ENCODE results near the gene GALNT10.

Gene GALNT10

GRCh38 chr5:154268073-154268472 is 77.5 kb downstream of the GALNT10 start:
- no peak for DNase-seq

- no peak for DNase-seq
These were observed 78.9 kb downstream of the GALNT10 start for GRCh38 chr5:154269414-154269813.

GRCh38 chr5:154271466-154271865 is 80.9 kb downstream of the GALNT10 start:
- no peak for DNase-seq

DNA sequence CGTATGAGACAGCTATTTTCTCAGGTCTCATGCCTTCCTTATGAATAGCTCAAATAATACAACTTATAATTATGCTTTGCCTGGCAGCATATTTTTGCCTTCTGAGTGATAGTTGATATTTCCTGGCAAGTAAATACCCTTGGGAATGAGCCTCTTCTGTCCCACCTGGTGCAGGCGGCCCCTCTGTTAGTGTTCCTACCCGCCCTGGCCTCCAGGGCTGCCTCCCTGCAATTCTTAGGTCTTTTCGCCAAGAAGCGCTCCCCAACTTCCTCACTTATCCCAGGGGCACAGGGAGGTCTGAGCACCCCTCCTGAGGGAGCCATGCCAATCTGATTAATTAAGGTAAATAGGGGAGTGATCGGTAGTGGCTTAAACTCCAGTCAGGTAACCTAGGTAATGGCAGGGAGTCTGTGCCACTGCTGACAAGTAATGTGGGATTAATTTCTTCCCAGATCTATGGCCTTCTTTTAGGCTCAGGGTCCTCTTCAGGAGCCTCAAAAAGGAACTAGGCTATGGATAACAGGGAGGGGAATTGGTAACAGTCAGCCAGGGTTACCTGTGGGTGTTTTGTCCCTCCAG is 81.5 kb downstream of the GALNT10 start:
- DNase-seq, result peak; percentile 80

GRCh38 chr5:154273028-154273617 is 82.6 kb downstream of the GALNT10 start:
- DNase-seq, result no peak

DNA sequence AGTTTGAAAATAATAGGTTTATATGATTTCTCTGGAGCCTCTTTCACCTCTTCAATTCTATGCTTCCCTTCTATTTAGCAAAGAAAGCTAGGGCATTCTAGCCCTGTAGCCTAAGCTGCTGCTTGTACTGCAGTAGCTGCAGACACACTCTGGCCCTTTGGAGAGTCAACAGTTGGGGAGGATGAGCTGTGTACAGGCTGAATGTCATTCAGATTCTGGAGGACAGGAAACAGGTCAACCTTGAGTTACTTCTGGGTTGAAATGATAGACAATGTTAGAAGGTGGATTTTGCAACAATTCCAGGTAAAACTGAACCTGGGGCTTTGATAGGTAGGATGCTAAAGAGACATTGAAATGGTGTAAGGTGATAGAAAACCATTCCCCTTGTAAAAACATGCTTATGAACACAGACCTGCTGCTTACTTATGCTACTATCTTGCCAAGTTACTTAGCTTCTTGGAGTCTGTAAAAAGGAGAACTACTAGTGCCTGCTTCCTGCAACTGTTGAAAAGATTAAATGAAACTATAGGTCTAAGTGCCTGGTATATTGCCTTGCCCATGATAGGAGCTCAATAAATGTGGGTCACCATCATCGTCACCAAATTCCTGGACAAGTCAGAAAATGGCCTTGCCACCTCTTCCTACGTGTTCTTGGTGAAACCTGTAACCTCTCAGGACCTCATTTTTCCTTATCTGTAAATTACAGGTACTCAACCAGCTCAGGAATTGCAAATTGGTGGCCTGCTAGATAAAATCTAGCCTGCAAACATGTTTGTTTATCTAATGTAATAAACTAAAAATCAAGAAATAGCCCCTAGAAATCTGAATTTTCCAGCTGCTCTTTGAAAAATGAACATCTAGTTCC is 83.7 kb downstream of the GALNT10 start:
- DNase-seq, result no peak

DNA sequence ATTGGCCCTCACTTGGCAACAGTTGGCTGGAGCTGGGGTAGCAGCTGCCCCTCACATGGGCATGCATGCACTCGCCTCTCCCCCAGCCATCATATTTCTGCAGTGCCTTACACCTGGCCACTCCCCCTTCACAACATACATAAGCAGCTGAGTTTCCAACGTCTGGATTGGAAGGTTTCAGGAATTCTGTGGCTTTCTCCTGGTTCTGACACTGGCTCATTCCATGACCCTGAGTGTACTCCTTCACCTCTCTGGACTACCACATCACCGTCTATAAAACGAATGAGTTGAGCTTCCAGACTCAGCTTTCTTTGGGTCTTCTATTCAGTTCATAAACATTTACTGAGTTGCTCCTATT is 84.3 kb downstream of the GALNT10 start:
- peak; percentile 32 for DNase-seq

DNA sequence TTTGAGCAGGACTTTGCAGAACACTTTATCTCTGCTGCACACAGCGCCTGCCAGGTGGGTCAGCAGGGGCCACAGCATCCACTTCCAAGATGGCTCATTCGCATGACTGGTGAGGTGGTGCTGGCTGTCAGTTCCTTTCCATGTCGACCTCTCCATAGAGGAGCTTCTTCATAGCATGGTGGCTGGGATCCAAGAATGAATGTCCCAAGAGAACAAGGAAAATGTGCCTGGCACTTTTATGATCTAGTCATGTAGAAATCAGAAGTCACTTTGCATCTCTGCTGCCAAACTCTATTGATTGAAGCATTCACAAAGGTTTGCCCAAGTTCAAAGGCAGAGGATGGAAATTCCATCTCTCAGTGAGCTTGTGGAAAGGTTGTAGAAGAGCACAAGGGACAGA is 85.0 kb downstream of the GALNT10 start:
- DNase-seq, result no peak

DNA sequence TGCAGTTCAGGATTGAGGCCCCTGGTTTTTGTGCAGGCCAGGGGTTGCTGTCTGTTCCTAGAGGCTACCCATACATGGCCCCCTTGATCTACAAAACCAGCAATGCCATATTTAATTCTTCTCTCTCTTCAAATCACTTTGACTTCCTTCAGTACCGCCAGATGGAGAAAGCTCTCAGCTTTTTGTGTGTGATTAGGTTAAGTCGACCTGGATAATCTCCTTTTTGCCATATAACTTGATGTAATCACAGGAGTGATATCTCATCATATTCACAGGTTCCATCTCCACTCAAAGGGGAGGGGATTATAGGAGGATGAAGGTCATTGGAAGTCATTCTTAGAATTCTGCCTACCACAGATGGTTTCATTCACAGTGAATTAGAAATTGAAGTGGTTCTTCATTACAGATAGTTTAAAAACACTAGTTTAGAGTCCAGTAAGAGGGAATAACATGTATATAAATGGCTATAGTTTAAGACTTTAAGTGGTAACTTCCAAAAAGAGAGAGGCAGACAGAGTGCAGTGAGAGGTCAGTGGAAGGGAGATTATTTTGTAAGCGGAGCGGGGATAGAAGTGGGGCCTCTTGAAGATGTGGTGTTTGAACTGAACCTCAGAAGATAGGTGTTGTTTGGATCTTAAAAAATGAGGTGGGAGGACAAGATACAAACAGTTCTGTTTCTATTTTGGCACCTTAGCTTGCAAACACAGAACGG is 85.9 kb downstream of the GALNT10 start:
- DNase-seq, result peak; percentile 16

- DNase-seq, result no peak
These were observed 86.4 kb downstream of the GALNT10 start for GRCh38 chr5:154276973-154277331.

DNA sequence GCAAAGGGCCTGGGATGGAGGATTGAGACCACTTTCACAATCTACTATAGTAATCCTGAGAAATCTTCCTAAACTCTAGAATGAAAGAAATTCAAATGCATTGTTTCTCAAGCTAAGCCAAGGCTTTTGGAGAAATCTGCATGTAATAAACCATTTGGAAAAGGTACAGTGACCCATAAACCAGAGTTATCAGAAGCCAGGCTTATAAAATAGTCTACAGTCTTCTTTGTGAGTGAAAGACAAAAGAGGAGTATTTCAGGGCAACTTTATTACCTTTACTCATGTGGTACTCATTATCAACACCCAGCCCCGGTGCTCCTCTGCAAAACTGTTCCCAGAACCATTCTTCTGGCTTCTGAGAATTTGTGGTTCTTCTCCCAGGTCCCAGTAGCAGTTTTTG is 87.0 kb downstream of the GALNT10 start:
- DNase-seq, result no peak

DNA sequence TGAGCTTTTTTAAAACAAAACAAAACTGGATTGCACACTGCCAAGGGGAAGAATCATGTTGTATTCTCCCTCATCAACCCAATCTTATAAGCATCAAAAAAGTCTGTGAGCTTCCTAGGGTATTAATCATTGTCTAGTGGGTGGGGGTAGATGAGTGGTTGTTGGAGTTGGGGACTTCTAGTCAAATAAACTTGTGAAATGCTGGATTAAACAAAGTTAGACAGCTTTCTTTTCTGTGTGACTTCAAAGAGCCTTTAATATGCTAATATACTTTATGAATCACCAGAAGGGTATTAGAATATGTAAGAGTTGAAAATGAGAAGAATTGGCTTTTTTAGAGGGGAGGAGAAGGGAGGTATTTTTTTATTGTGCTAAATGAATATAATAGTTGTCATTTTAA is 87.7 kb downstream of the GALNT10 start:
- no peak for DNase-seq

- DNase-seq, result no peak
These were observed 88.4 kb downstream of the GALNT10 start for GRCh38 chr5:154278908-154279307.

DNA sequence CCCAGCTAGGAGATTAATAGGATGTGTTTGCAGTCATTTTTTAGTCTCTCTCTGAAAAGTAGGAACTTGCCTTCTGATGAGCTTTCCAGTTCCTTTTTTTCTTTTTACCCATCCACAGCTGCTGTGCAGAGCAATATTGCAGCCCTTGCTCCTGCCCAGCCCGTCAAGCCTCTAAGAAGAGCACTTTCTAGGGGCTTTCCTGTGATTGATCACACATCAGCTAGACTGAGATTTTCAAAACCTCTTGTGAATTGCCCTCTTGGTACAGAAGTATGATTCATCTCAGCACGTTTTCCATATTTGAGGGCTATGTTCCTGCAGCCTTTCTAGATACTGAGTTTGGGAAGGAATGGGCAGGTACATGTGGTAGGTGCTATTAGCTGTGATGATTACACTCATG is 93.9 kb downstream of the GALNT10 start:
- DNase-seq, result no peak

DNA sequence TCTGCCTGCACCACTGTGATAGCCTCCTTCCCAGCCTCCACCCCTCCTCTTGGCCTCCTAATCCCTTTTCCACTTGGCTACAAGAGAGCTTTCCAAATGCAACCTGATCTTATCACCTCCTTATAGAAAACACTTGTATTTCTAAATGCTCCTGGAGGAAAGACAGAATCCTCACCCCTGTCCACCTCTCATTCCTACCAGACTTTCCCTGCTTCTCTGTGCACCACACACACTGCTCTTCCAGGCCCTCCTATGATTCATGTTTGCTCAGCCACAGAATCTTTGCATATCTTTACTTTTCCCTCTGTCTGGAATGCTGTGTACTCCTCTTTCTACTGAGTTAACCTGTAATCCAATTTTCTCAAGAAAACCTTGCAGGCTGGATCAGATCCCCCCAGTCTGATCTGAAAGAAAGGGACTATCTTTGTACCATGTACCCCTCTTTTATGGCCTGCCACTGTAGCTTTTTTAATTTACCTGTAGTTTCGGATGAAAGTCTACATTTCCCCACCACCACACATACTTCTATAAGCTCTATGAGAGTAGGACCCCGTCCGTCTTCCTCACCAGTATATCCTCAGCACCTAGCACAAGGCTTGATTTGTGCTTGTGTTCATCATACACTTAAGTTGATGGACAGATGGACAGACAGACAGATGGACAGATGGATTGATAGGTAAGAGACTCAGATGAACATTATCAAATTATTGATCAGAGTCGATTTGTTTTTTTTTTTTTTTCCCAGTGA is 95.3 kb downstream of the GALNT10 start:
- no peak for DNase-seq

GRCh38 chr5:154286557-154286956 is 96.0 kb downstream of the GALNT10 start:
- no peak for DNase-seq

GRCh38 chr5:154287136-154287535 is 96.6 kb downstream of the GALNT10 start:
- no peak for DNase-seq

GRCh38 chr5:154288145-154288544 is 97.6 kb downstream of the GALNT10 start:
- DNase-seq, result no peak

GRCh38 chr5:154291917-154292316 is 101.4 kb downstream of the GALNT10 start:
- no peak for DNase-seq

GRCh38 chr5:154293219-154293618 is 102.7 kb downstream of the GALNT10 start:
- DNase-seq, result no peak

- no peak for DNase-seq
These were observed 105.0 kb downstream of the GALNT10 start for GRCh38 chr5:154295551-154295950.

- DNase-seq, result no peak
These were observed 106.1 kb downstream of the GALNT10 start for GRCh38 chr5:154296525-154297159.

DNA sequence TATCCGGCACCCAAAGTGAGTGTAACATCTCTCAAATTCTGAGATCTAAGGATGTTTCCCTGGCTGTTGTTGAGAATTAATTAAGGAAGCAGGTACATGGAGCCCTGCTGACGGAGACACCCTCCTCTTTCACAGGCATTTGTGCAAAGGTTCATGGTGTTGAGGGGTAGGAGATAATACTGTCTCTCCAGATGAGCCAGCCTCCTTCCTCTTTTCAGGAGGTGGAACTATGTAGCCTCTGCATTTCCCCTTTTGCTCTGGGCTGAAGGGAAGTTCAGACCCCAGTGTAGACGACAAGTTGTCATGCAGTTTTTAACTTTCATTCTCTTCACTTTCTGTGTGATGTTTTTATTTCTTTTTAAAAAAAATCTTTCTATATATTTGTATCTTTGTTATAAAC is 107.5 kb downstream of the GALNT10 start:
- DNase-seq, result no peak
